Effector memory CD4-positive, alpha-beta T cell (primary cell): ENCODE results near the gene KLHDC8A.

ENCODE experiments used
- DNase-seq, 3 donors: peaks; one replicate each; pipeline ENCODE4 v3.0.0-alpha.2; 2020
- H3K27ac ChIP-seq: 2 replicates; pipeline ENCODE4 v1.7.0; 2013; ENCODE audit warnings: mild to moderate bottlenecking, low read length, moderate library complexity; ENCODE audit not compliant: insufficient read depth, poor library complexity, severe bottlenecking
- H3K27me3 ChIP-seq: replicated peaks from 2 replicates; pipeline ENCODE4 v1.7.0; 2013; ENCODE audit warnings: mild to moderate bottlenecking, low read length; ENCODE audit not compliant: insufficient read depth, control insufficient read depth, poor library complexity, severe bottlenecking
- H3K36me3 ChIP-seq: 2 replicates; pipeline ENCODE4 v1.7.0; 2013; ENCODE audit warnings: mild to moderate bottlenecking, low read length, moderate library complexity; ENCODE audit not compliant: control insufficient read depth, insufficient read depth
- H3K4me1 ChIP-seq: 2 replicates; pipeline ENCODE4 v1.7.0; 2013; ENCODE audit warnings: low read length, mild to moderate bottlenecking; ENCODE audit not compliant: control insufficient read depth, insufficient read depth, poor library complexity, severe bottlenecking
- H3K4me3 ChIP-seq: 2 replicates; pipeline ENCODE4 v1.7.0; 2013; ENCODE audit warnings: low read length, low read depth, mild to moderate bottlenecking; ENCODE audit not compliant: insufficient read depth, poor library complexity, severe bottlenecking
- H3K9me3 ChIP-seq: 2 replicates; pipeline ENCODE4 v1.7.0; 2013; ENCODE audit warnings: mild to moderate bottlenecking, low read length, moderate library complexity; ENCODE audit not compliant: control insufficient read depth

The KLHDC8A gene

GRCh38 chr1:205321162-205321958 is 35.4 kb downstream of the KLHDC8A start, which contains the start of gene NUAK2:
TSS of gene NUAK2 (minus strand) at chr1:205321745. CDS start at chr1:205321628, 117 bp downstream.
- peaks cover 46% of the 10 kb centered on the region for H3K4me1 ChIP-seq

GRCh38 chr1:205319081-205320018 is 37.4 kb downstream of the KLHDC8A start:
- no peaks in the 10 kb centered on the region for H3K9me3 ChIP-seq
- H3K27ac ChIP-seq, result peak overlapping the region; percentile 26
- peak overlapping the region; percentile 94 for H3K4me3 ChIP-seq
- DNase-seq, result no peak
- H3K4me1 ChIP-seq, result peaks cover 58% of the 10 kb centered on the region
- no peaks in the 10 kb centered on the region for H3K27me3 ChIP-seq
- no peaks in the 10 kb centered on the region for H3K36me3 ChIP-seq

More at GRCh38 chr1:205321162-205321958, 35.4 kb downstream of the KLHDC8A start, which contains the start of gene NUAK2:
- Histone ChIP-seq H3K4me3 (peak within 1 kb of the TSS; percentile 94), H3K9me3 (no peaks in the 10 kb centered on the region), H3K27ac (peak within 1 kb of the TSS; percentile 78), H3K36me3 (no peaks in the 10 kb centered on the region), H3K27me3 (no peaks in the 10 kb centered on the region)
- DNase-seq, result peak; percentile 72 to 83 (median 77)

- Histone ChIP-seq H3K4me3 (peak overlapping the region; percentile 94), H3K9me3 (no peaks in the 10 kb centered on the region), H3K27me3 (no peaks in the 10 kb centered on the region), H3K27ac (no peak overlapping the region), H3K36me3 (no peaks in the 10 kb centered on the region), H3K4me1 (peaks cover 68% of the 10 kb centered on the region)
- no peak for DNase-seq
Observed at GRCh38 chr1:205318231-205318991, 38.3 kb downstream of the KLHDC8A start.

- DNase-seq, result no peak
- Histone ChIP-seq H3K36me3 (no peaks in the 10 kb centered on the region), H3K9me3 (no peaks in the 10 kb centered on the region), H3K27me3 (no peaks in the 10 kb centered on the region), H3K27ac (no peak overlapping the region), H3K4me3 (no peak overlapping the region), H3K4me1 (peaks cover 72% of the 10 kb centered on the region)
Observed at GRCh38 chr1:205317311-205317917, 39.3 kb downstream of the KLHDC8A start.

GRCh38 chr1:205316161-205316566 is 40.6 kb downstream of the KLHDC8A start:
- H3K27ac ChIP-seq, result peak overlapping the region; percentile 12
- no peak for DNase-seq
- peaks cover 67% of the 10 kb centered on the region for H3K4me1 ChIP-seq
- H3K36me3 ChIP-seq, result peaks cover 10% of the 10 kb centered on the region
- H3K4me3 ChIP-seq, result no peak overlapping the region
- no peaks in the 10 kb centered on the region for H3K27me3 ChIP-seq
- no peaks in the 10 kb centered on the region for H3K9me3 ChIP-seq

GRCh38 chr1:205315008-205315618 is 41.6 kb downstream of the KLHDC8A start:
- no peak overlapping the region for H3K27ac ChIP-seq
- H3K36me3 ChIP-seq, result peaks cover 20% of the 10 kb centered on the region
- H3K27me3 ChIP-seq, result no peaks in the 10 kb centered on the region
- no peak overlapping the region for H3K4me3 ChIP-seq
- H3K9me3 ChIP-seq, result no peaks in the 10 kb centered on the region
- no peak for DNase-seq
- peaks cover 67% of the 10 kb centered on the region for H3K4me1 ChIP-seq

GRCh38 chr1:205313563-205314308 is 43.0 kb downstream of the KLHDC8A start:
- peak overlapping the region; percentile 62 for H3K27ac ChIP-seq
- H3K4me1 ChIP-seq, result peaks cover 56% of the 10 kb centered on the region
- H3K27me3 ChIP-seq, result no peaks in the 10 kb centered on the region
- no peaks in the 10 kb centered on the region for H3K9me3 ChIP-seq
- H3K4me3 ChIP-seq, result peak overlapping the region; percentile 24
- peaks cover 34% of the 10 kb centered on the region for H3K36me3 ChIP-seq
- DNase-seq, result no peak

- H3K27me3 ChIP-seq, result no peaks in the 10 kb centered on the region
- peaks cover 41% of the 10 kb centered on the region for H3K36me3 ChIP-seq
- H3K4me3 ChIP-seq, result peak overlapping the region; percentile 24
- H3K4me1 ChIP-seq, result peaks cover 48% of the 10 kb centered on the region
- H3K9me3 ChIP-seq, result no peaks in the 10 kb centered on the region
- H3K27ac ChIP-seq, result peak overlapping the region; percentile 62
- DNase-seq, result no peak
Observed at GRCh38 chr1:205312866-205313562, 43.7 kb downstream of the KLHDC8A start.
